Lower leg skin (tissue), 3 donors: ENCODE measurements around the gene THOC5.
"Not testable (repeated sequence)": the region's sequence is repeated elsewhere in the genome, so short reads cannot be mapped to it uniquely, and the experiment has no call there.

Experiments used
- CTCF ChIP-seq, 3 donors: fragments of 450-650 bp; IDR thresholded peaks; one replicate each; pipeline ENCODE4 v1.5.1; 2016; ENCODE audit warnings: antibody characterized with exemption in 3 of 3, mild to moderate bottlenecking in 3 of 3, moderate library complexity in 2 of 3
- POLR2A ChIP-seq, 2 donors: fragments of 450-650 bp; IDR thresholded peaks; one replicate each; pipeline ENCODE4 v1.6.1; 2016 to 2017; ENCODE audit warnings: antibody characterized with exemption in 2 of 2, mild to moderate bottlenecking in 1 of 2, moderate library complexity in 1 of 2

DNA sequence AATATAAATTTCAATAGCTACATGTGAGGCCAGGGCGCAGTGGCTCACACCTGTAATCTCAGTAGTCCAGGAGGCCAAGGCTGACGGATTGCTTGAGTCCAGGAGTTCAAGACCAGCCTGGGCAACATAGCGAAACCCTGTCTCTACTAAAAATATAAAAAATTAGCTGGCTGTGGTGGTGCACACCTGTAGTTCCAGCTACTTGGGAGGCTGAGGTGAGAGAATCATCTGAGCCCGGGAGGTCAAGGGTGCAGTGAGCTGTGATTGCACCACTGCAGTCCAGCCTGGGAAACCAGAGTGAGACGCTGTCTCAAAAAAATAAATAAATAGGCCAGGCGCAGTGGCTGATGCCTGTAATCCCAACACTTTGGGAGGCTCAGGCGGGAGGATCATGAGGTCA lies 13.0 kb upstream of the THOC5 start:
- TF ChIP-seq CTCF, POLR2A (IDR thresholded peaks at IDR 0.05): not testable (repeated sequence)
